ENCODE measurements around the gene STXBP6.

Gene STXBP6

DNA sequence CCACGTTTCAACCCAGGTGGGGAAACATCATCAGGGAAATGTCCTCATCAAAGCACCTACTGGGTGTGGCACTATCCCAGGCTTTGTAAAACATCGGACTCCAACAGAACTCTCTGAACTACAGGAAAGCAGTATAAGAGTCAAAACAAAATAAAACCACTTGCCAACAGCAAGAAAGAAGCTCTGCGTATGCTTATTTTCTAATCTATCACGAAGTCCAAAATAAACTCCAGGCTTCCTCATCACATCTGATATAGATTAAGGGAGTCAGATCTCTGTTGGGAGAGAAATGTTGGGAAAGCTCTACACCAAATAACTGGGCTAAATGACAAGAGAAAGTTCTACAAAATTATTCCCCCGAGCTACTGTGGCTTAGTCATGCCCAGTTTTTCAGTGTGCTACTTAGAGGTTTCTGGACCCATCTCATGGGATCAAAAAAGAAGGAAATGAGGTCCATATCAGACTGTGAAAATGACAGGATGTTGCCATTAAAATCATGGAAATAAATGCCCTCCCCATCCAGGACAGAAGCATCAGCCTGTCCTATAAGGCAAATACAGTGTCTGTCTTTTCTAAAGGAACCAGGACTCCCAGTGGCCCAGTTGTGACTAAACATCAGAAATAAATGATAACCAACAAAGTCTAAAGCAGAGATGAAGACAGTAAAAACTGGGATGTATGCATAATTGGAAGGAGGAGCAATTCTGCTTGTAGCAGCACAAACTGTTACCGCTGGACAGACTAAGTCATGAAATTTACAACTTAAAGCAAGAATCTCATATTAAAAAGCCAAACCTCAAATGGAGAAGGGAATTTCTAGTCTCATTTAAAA is 149.5 kb downstream of the STXBP6 start:
- Histone ChIP-seq H3K9me2 (replicated peaks; ENCODE audit: control insufficient read depth, low read length) (no peaks in the 10 kb centered on the region), H4K20me1 (ENCODE audit: control insufficient read depth, insufficient read depth, low read depth, low read length) (no peaks in the 10 kb centered on the region), H3K36me3 (ENCODE audit: control insufficient read depth, low read length) (no peaks in the 10 kb centered on the region), H3K79me2 (ENCODE audit: control insufficient read depth, low read length) (no peaks in the 10 kb centered on the region), H3K4me3 (ENCODE audit: low read length) (no peak overlapping the region), H3K4me1 (ENCODE audit: control insufficient read depth, low read length) (no peaks in the 10 kb centered on the region), H3K4me2 (ENCODE audit: low read length) (no peak overlapping the region), H3K27me3 (ENCODE audit: control insufficient read depth, low read length) (peaks cover under 1% of the 10 kb centered on the region; the same call in 1 of the 2 replicates), H3K9me3 (ENCODE audit: control insufficient read depth, insufficient read depth, low read length) (no peaks in the 10 kb centered on the region), H3K27ac (ENCODE audit: low read depth, low read length) (no peak overlapping the region), H3F3A (ENCODE audit: control insufficient read depth, insufficient read depth) (no peaks in the 10 kb centered on the region)
- TF ChIP-seq, protein P1, sequence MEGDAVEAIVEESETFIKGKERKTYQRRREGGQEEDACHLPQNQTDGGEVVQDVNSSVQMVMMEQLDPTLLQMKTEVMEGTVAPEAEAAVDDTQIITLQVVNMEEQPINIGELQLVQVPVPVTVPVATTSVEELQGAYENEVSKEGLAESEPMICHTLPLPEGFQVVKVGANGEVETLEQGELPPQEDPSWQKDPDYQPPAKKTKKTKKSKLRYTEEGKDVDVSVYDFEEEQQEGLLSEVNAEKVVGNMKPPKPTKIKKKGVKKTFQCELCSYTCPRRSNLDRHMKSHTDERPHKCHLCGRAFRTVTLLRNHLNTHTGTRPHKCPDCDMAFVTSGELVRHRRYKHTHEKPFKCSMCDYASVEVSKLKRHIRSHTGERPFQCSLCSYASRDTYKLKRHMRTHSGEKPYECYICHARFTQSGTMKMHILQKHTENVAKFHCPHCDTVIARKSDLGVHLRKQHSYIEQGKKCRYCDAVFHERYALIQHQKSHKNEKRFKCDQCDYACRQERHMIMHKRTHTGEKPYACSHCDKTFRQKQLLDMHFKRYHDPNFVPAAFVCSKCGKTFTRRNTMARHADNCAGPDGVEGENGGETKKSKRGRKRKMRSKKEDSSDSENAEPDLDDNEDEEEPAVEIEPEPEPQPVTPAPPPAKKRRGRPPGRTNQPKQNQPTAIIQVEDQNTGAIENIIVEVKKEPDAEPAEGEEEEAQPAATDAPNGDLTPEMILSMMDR (IDR thresholded peaks at IDR 0.05; ENCODE audit: low read depth, low read length, poor library complexity, severe bottlenecking), result no peak
- TF ChIP-seq EZH2phosphoT487 (IDR thresholded peaks at IDR 0.05; ENCODE audit: borderline replicate concordance, low read length), result no peak

DNA sequence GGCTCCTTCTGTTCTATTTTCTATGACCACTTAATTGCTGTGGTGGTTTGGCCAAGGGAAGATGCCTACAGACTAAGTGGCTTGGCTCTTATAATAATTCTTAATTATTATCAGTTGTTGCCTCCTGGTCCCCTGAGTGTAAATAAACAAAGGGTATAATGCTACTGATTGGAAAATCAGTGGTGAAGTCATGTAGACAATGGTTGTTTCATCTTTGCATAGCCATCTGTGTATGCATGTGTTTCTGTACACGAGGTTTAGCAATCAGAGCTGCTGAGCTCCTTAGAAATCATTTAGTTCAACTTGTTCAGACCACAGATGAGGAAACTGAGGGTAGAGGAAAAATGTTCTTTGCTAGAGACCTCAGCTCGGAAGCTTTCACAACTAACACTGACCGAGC is 152.2 kb downstream of the STXBP6 start:
- H3K79me2 ChIP-seq (ENCODE audit: control insufficient read depth, low read length), result no peaks in the 10 kb centered on the region
- no peaks in the 10 kb centered on the region for H3F3A ChIP-seq (ENCODE audit: control insufficient read depth, insufficient read depth)
- no peaks in the 10 kb centered on the region for H4K20me1 ChIP-seq (ENCODE audit: control insufficient read depth, insufficient read depth, low read depth, low read length)
- no peaks in the 10 kb centered on the region for H3K9me3 ChIP-seq (ENCODE audit: control insufficient read depth, insufficient read depth, low read length)
- TF ChIP-seq, protein P1 (IDR thresholded peaks at IDR 0.05; ENCODE audit: low read depth, low read length, poor library complexity, severe bottlenecking), result no peak
- TF ChIP-seq EZH2phosphoT487 (IDR thresholded peaks at IDR 0.05; ENCODE audit: borderline replicate concordance, low read length), result no peak
- H3K4me1 ChIP-seq (ENCODE audit: control insufficient read depth, low read length), result no peaks in the 10 kb centered on the region
- H3K9me2 ChIP-seq (replicated peaks; ENCODE audit: control insufficient read depth, low read length), result no peaks in the 10 kb centered on the region
- no peak overlapping the region for H3K4me3 ChIP-seq (ENCODE audit: low read length)
- no peak overlapping the region for H3K27ac ChIP-seq (ENCODE audit: low read depth, low read length)
- H3K27me3 ChIP-seq (ENCODE audit: control insufficient read depth, low read length), result no peaks in the 10 kb centered on the region
- H3K36me3 ChIP-seq (ENCODE audit: control insufficient read depth, low read length), result no peaks in the 10 kb centered on the region
- no peak overlapping the region for H3K4me2 ChIP-seq (ENCODE audit: low read length)

GRCh38 chr14:24895622-24896021 is 154.3 kb downstream of the STXBP6 start:
- H3K4me3 ChIP-seq (ENCODE audit: low read length), result no peak overlapping the region
- no peaks in the 10 kb centered on the region for H3K9me3 ChIP-seq (ENCODE audit: control insufficient read depth, insufficient read depth, low read length)
- H3F3A ChIP-seq (ENCODE audit: control insufficient read depth, insufficient read depth), result no peaks in the 10 kb centered on the region
- H3K9me2 ChIP-seq (replicated peaks; ENCODE audit: control insufficient read depth, low read length), result no peaks in the 10 kb centered on the region
- H3K4me1 ChIP-seq (ENCODE audit: control insufficient read depth, low read length), result no peaks in the 10 kb centered on the region
- no peak overlapping the region for H3K4me2 ChIP-seq (ENCODE audit: low read length)
- no peaks in the 10 kb centered on the region for H4K20me1 ChIP-seq (ENCODE audit: control insufficient read depth, insufficient read depth, low read depth, low read length)
- no peak overlapping the region for H3K27ac ChIP-seq (ENCODE audit: low read depth, low read length)
- H3K27me3 ChIP-seq (ENCODE audit: control insufficient read depth, low read length), result no peaks in the 10 kb centered on the region
- H3K36me3 ChIP-seq (ENCODE audit: control insufficient read depth, low read length), result no peaks in the 10 kb centered on the region
- no peak for TF ChIP-seq EZH2phosphoT487 (IDR thresholded peaks at IDR 0.05; ENCODE audit: borderline replicate concordance, low read length)
- TF ChIP-seq, protein P1 (IDR thresholded peaks at IDR 0.05; ENCODE audit: low read depth, low read length, poor library complexity, severe bottlenecking), result no peak
- no peaks in the 10 kb centered on the region for H3K79me2 ChIP-seq (ENCODE audit: control insufficient read depth, low read length)
